T-helper 1 cell treated with Interleukin-12 subunit alpha and Interleukin-12 subunit beta and Interleukin-4 antibody, amounts not matched to agents 30 ng/mL and 1 ng/mL, for 36 hours (primary cell): ENCODE data around the gene PLEKHD1. TPM values are rescaled to one million over a fixed set of nuclear protein-coding genes. Genes with fewer than 3 reads are reported as not detected.

Experiments
- intact Hi-C: fragments of 100-400 bp; cut with micrococcal nuclease; formaldehyde crosslinking; loops from one replicate; pipeline ENCODE4 v1.15.1; 2024
- total RNA-seq: library from RNA; stranded (reverse); gene quantifications from 2 replicates; pipeline ENCODE4 v1.2.3, GENCODE V29; 2022

The PLEKHD1 gene
- total RNA-seq, 1 donor from 2014 or later = 0.12 TPM

- intact Hi-C loops = no loop called here
Measured at GRCh38 chr14:69518289-69519101, 34.0 kb downstream of the PLEKHD1 start.

- intact Hi-C loops = no loop called here
Measured at GRCh38 chr14:69519204-69520100, 34.9 kb downstream of the PLEKHD1 start.

- intact Hi-C loops = no loop called here
Measured at GRCh38 chr14:69522026-69522425, 37.5 kb downstream of the PLEKHD1 start.

GRCh38 chr14:69525896-69526295 is 41.4 kb downstream of the PLEKHD1 start:
- intact Hi-C loops = no loop called here

GRCh38 chr14:69527635-69528034 is 43.1 kb downstream of the PLEKHD1 start:
- intact Hi-C loops = no loop called here

- intact Hi-C loops = no loop called here
Measured at GRCh38 chr14:69528143-69528542, 43.6 kb downstream of the PLEKHD1 start.

- intact Hi-C loops = no loop called here
Measured at GRCh38 chr14:69528930-69529329, 44.4 kb downstream of the PLEKHD1 start.

- intact Hi-C loops = no loop called here
Measured at GRCh38 chr14:69529563-69529962, 45.0 kb downstream of the PLEKHD1 start.

GRCh38 chr14:69530095-69530494 is 45.6 kb downstream of the PLEKHD1 start:
- intact Hi-C loops = no loop called here

GRCh38 chr14:69531135-69531534 is 46.6 kb downstream of the PLEKHD1 start:
- intact Hi-C loops = no loop called here

- intact Hi-C loops = no loop called here
Measured at GRCh38 chr14:69532561-69533340, 48.2 kb downstream of the PLEKHD1 start.

- intact Hi-C loops = loop anchor here (5.0 kb wide), 1 partner anchor 37 kb away; the partner anchor contains the start of gene CCDC177
Measured at GRCh38 chr14:69535230-69535848, 50.8 kb downstream of the PLEKHD1 start.

- intact Hi-C loops = loop anchor here (5.0 kb wide), 1 partner anchor 35 kb away; the partner anchor contains the start of gene CCDC177
Measured at GRCh38 chr14:69536971-69537370, 52.4 kb downstream of the PLEKHD1 start.

- intact Hi-C loops = loop anchor here (5.0 kb wide), 1 partner anchor 34 kb away; the partner anchor contains the start of gene CCDC177
Measured at GRCh38 chr14:69537900-69538299, 53.4 kb downstream of the PLEKHD1 start.

- intact Hi-C loops = loop anchor here (5.0 kb wide), 1 partner anchor 34 kb away; the partner anchor contains the start of gene CCDC177
Measured at GRCh38 chr14:69538766-69539165, 54.2 kb downstream of the PLEKHD1 start.

GRCh38 chr14:69539631-69540410 is 55.3 kb downstream of the PLEKHD1 start:
- intact Hi-C loops = loop anchor here (5.0 kb wide), 1 partner anchor 32 kb away; the partner anchor contains the start of gene CCDC177

- intact Hi-C loops = no loop called here
Measured at GRCh38 chr14:69540654-69541335, 56.3 kb downstream of the PLEKHD1 start.

GRCh38 chr14:69542311-69542710 is 57.8 kb downstream of the PLEKHD1 start:
- intact Hi-C loops = no loop called here
